SU-DHL-6 (cell line): ENCODE results near the gene ELP1.

Experiments
- H2AFZ ChIP-seq: fragments of 200-600 bp; sonication (generic); 2 replicates; pipeline ENCODE4 v1.6.1; 2014; ENCODE audit warnings: low read depth, mild to moderate bottlenecking, moderate library complexity, mixed read lengths, antibody characterized with exemption, low read length; ENCODE audit not compliant: severe bottlenecking
- H3F3A ChIP-seq: fragments of 200-600 bp; shearing (Covaris generic); 2 replicates; pipeline ENCODE4 v1.6.0; 2016; ENCODE audit warnings: antibody characterized with exemption, mild to moderate bottlenecking; ENCODE audit not compliant: insufficient read depth
- H3K27ac ChIP-seq: fragments of 200-600 bp; sonication (generic); 2 replicates; pipeline ENCODE4 v1.5.1; 2016; ENCODE audit warnings: low read depth, mild to moderate bottlenecking, low read length, moderate library complexity, mixed read lengths
- H3K27me3 ChIP-seq: fragments of 200-600 bp; sonication (generic), shearing (Covaris generic); 2 replicates; pipeline ENCODE4 v1.6.0; 2014; ENCODE audit warnings: mild to moderate bottlenecking, low read length
- H3K36me3 ChIP-seq: fragments of 200-600 bp; sonication (generic); 2 replicates; pipeline ENCODE4 v1.6.1; 2014; ENCODE audit warnings: mild to moderate bottlenecking, low read length, mixed read lengths
- H3K4me2 ChIP-seq: fragments of 300-600, 200-600 bp; shearing (Covaris generic), sonication (generic); 2 replicates; pipeline ENCODE4 v1.6.0; 2014; ENCODE audit warnings: low read length, low read depth, mild to moderate bottlenecking; ENCODE audit not compliant: poor library complexity, severe bottlenecking
- H3K4me3 ChIP-seq: fragments of 200-600 bp; sonication (generic); 2 replicates; pipeline ENCODE4 v1.5.1; 2014; ENCODE audit warnings: antibody characterized with exemption, low read length, mild to moderate bottlenecking, mixed read lengths; ENCODE audit not compliant: insufficient read depth, poor library complexity, severe bottlenecking
- H3K79me2 ChIP-seq: fragments of 200-600 bp; sonication (generic); 2 replicates; pipeline ENCODE4 v1.6.1; 2014; ENCODE audit warnings: mild to moderate bottlenecking, low read length, moderate library complexity; ENCODE audit not compliant: insufficient read depth
- H3K9ac ChIP-seq: fragments of 200-600 bp; sonication (generic); 2 replicates; pipeline ENCODE4 v1.7.0; 2014; ENCODE audit warnings: mild to moderate bottlenecking, low read length
- H3K9me2 ChIP-seq: fragments of 200-600 bp; sonication (generic); replicated peaks from 2 replicates; pipeline ENCODE4 v1.6.1; 2014; ENCODE audit warnings: low read length; ENCODE audit not compliant: insufficient read depth
- H3K9me3 ChIP-seq: fragments of 200-600 bp; sonication (generic); 2 replicates; pipeline ENCODE4 v1.6.1; 2014; ENCODE audit warnings: low read length, mixed read lengths; ENCODE audit not compliant: insufficient read depth
- H4K20me1 ChIP-seq: fragments of 200-600 bp; sonication (generic); 2 replicates; pipeline ENCODE4 v1.6.1; 2014; ENCODE audit warnings: low read depth, mild to moderate bottlenecking, antibody characterized with exemption, low read length, moderate library complexity, mixed read lengths
- CTCF ChIP-seq: fragments of 200-600 bp; sonication (generic); IDR thresholded peaks from one replicate; pipeline ENCODE4 v1.5.1; 2017; ENCODE audit warnings: antibody characterized with exemption, mild to moderate bottlenecking, low read length, moderate library complexity; ENCODE audit not compliant: insufficient read depth, poor library complexity, severe bottlenecking
- EZH2phosphoT487 ChIP-seq: fragments of 200-600 bp; sonication (generic), shearing (Covaris generic); conservative IDR thresholded peaks from 2 replicates; pipeline ENCODE4 v1.6.1; 2018; ENCODE audit warnings: mild to moderate bottlenecking, antibody characterized with exemption, low read length, moderate library complexity, mixed read lengths

ELP1 gene

GRCh38 chr9:108832179-108832500, 101.8 kb downstream of the ELP1 start:
- Histone ChIP-seq H3K36me3 (no peaks in the 10 kb centered on the region), H3K79me2 (no peaks in the 10 kb centered on the region), H3K4me2 (no peak overlapping the region), H4K20me1 (no peaks in the 10 kb centered on the region), H3K4me3 (no peak overlapping the region), H3K9me3 (no peaks in the 10 kb centered on the region), H3F3A (no peaks in the 10 kb centered on the region), H3K27ac (no peak overlapping the region), H3K9me2 (no peaks in the 10 kb centered on the region), H2AFZ (no peak overlapping the region), H3K27me3 (no peaks in the 10 kb centered on the region), H3K9ac (no peak overlapping the region)
- TF ChIP-seq CTCF (no peak), EZH2phosphoT487 (no peak)

- TF ChIP-seq CTCF (no peak), EZH2phosphoT487 (no peak)
- Histone ChIP-seq H3F3A (no peaks in the 10 kb centered on the region), H3K9ac (no peak overlapping the region), H3K27ac (no peak overlapping the region), H3K9me3 (no peaks in the 10 kb centered on the region), H4K20me1 (no peaks in the 10 kb centered on the region), H3K36me3 (no peaks in the 10 kb centered on the region), H3K4me3 (no peak overlapping the region), H3K79me2 (no peaks in the 10 kb centered on the region), H2AFZ (no peak overlapping the region), H3K27me3 (no peaks in the 10 kb centered on the region), H3K4me2 (no peak overlapping the region), H3K9me2 (no peaks in the 10 kb centered on the region)
Measured at GRCh38 chr9:108831496-108832178, 102.3 kb downstream of the ELP1 start.

GRCh38 chr9:108830272-108830671, 103.7 kb downstream of the ELP1 start:
- H3K36me3 ChIP-seq, result no peaks in the 10 kb centered on the region
- no peak overlapping the region for H3K9ac ChIP-seq
- H3K9me2 ChIP-seq, result no peaks in the 10 kb centered on the region
- TF ChIP-seq EZH2phosphoT487 (no peak), CTCF (no peak)
- no peak overlapping the region for H3K4me3 ChIP-seq
- H4K20me1 ChIP-seq, result no peaks in the 10 kb centered on the region
- H2AFZ ChIP-seq, result no peak overlapping the region
- no peaks in the 10 kb centered on the region for H3K79me2 ChIP-seq
- H3K4me2 ChIP-seq, result no peak overlapping the region
- H3F3A ChIP-seq, result no peaks in the 10 kb centered on the region
- H3K27me3 ChIP-seq, result no peaks in the 10 kb centered on the region
- no peak overlapping the region for H3K27ac ChIP-seq
- H3K9me3 ChIP-seq, result no peaks in the 10 kb centered on the region
